Thyroid gland (tissue), 4 donors: ENCODE results near the gene ITGA1. TPM values are rescaled to one million over a fixed set of nuclear protein-coding genes. Genes with fewer than 3 reads are reported as not detected.

Experiments used
- DNase-seq, 2 donors: peaks; one replicate each; pipeline ENCODE4 v3.0.0-alpha.2; 2019
- H3K27ac ChIP-seq, 3 donors: fragments of 200-600 bp; sonication (generic); 1 replicate in 2 of 3; 2 replicates in 1 of 3; pipeline ENCODE4 v1.5.1; 2016 to 2019; ENCODE audit warnings: mild to moderate bottlenecking in 1 of 3, moderate library complexity in 1 of 3
- H3K27me3 ChIP-seq: fragments of 200-600 bp; sonication (generic); one replicate; pipeline ENCODE4 v1.5.1; 2019
- H3K36me3 ChIP-seq, 2 donors: fragments of 200-600 bp; sonication (generic); one replicate each; pipeline ENCODE4 v1.5.1; 2016 to 2019
- H3K4me1 ChIP-seq, 2 donors: fragments of 200-600 bp; sonication (generic); one replicate each; pipeline ENCODE4 v1.5.1; 2017 to 2019
- H3K4me3 ChIP-seq, 3 donors: fragments of 200-600 bp; sonication (generic); replicated peaks in 1 of 3; 1 replicate in 2 of 3; 2 replicates in 1 of 3; pipeline ENCODE4 v1.5.1; 2016; ENCODE audit warnings: mild to moderate bottlenecking in 1 of 3
- H3K9me3 ChIP-seq: fragments of 200-600 bp; sonication (generic); one replicate; pipeline ENCODE4 v1.5.1; 2017
- CTCF ChIP-seq, 6 experiments: fragments of 200-600 bp in 3 of 6; fragments of 450-650 bp in 3 of 6; sonication (generic) in 3 of 6; IDR thresholded peaks; one replicate each; pipeline ENCODE4 v1.5.1; 2016 to 2019; ENCODE audit warnings: antibody characterized with exemption in 6 of 6, mild to moderate bottlenecking in 2 of 6, inconsistent platforms in 1 of 6, moderate library complexity in 1 of 6
- POLR2A ChIP-seq, 2 donors: fragments of 450-650 bp; IDR thresholded peaks; one replicate each; pipeline ENCODE4 v1.6.1; 2017; ENCODE audit warnings: antibody characterized with exemption in 2 of 2, mild to moderate bottlenecking in 2 of 2, moderate library complexity in 1 of 2
- WGBS, 2 donors: methylation state at CpG; one replicate each; pipeline ENCODE4 v1.1.5; 2017; 5-methylcytosine and 5-hydroxymethylcytosine counted together
- intact Hi-C: fragments of 100-400 bp; cut with DNase I; formaldehyde crosslinking; loops from one replicate; pipeline ENCODE4 v1.15.1; 2023
- total RNA-seq, 4 donors: library from RNA; depleted of rRNA; stranded (reverse); fragments of >200 nt; gene quantifications; one replicate each; pipeline ENCODE4 v1.2.3, GENCODE V29; 2016

The ITGA1 gene
- total RNA-seq, 4 donors from 2014 or later, result 38.7 to 85.9 (median 52.6) TPM

- 89 to 93% methylated on average over 4 of the region's 4 CpGs for whole genome bisulfite sequencing, 2 donors
- H3K36me3 ChIP-seq, result peaks cover 0 to 6% of the 10 kb centered on the region in 2 donors
- no peaks in the 10 kb centered on the region for H3K27me3 ChIP-seq
- TF ChIP-seq CTCF (IDR thresholded peaks at IDR 0.05) (no peak), POLR2A (IDR thresholded peaks at IDR 0.05) (no peak)
- H3K4me1 ChIP-seq, result peaks cover 0 to 5% of the 10 kb centered on the region in 2 donors
- H3K9me3 ChIP-seq, result no peaks in the 10 kb centered on the region
- no peak for DNase-seq
- H3K27ac ChIP-seq, result no peak overlapping the region
- no peak overlapping the region for H3K4me3 ChIP-seq
- intact Hi-C loops, result no loop called here
These were observed 119.1 kb downstream of the ITGA1 start for GRCh38 chr5:52906845-52907244.

GRCh38 chr5:52909192-52909591, 121.5 kb downstream of the ITGA1 start:
- no peaks in the 10 kb centered on the region for H3K27me3 ChIP-seq
- intact Hi-C loops, result no loop called here
- no peak for DNase-seq
- peak overlapping the region in 2 of 3 donors; percentile 12 to 46 for H3K27ac ChIP-seq
- H3K9me3 ChIP-seq, result no peaks in the 10 kb centered on the region
- no peaks in the 10 kb centered on the region for H3K36me3 ChIP-seq
- H3K4me3 ChIP-seq, result no peak overlapping the region
- TF ChIP-seq POLR2A (IDR thresholded peaks at IDR 0.05) (no peak), CTCF (IDR thresholded peaks at IDR 0.05) (no peak)
- WGBS, 2 donors, result 54 to 65% methylated on average over 1 of the region's 1 CpG
- peaks cover 0 to 5% of the 10 kb centered on the region in 2 donors for H3K4me1 ChIP-seq

GRCh38 chr5:52910071-52910470, 122.4 kb downstream of the ITGA1 start:
- no peak for DNase-seq
- WGBS, 2 donors, result 68 to 77% methylated on average over 8 of the region's 8 CpGs
- intact Hi-C loops, result no loop called here
- no peak overlapping the region for H3K4me3 ChIP-seq
- H3K4me1 ChIP-seq, result peaks cover 0 to 5% of the 10 kb centered on the region in 2 donors
- TF ChIP-seq POLR2A (IDR thresholded peaks at IDR 0.05), result no peak
- TF ChIP-seq CTCF (IDR thresholded peaks at IDR 0.05), result no peak
- no peaks in the 10 kb centered on the region for H3K27me3 ChIP-seq
- no peaks in the 10 kb centered on the region for H3K36me3 ChIP-seq
- peak overlapping the region in 2 of 3 donors; percentile 12 to 46 for H3K27ac ChIP-seq
- no peaks in the 10 kb centered on the region for H3K9me3 ChIP-seq

GRCh38 chr5:52915176-52915875, 127.6 kb downstream of the ITGA1 start:
- TF ChIP-seq POLR2A (IDR thresholded peaks at IDR 0.05) (no peak), CTCF (IDR thresholded peaks at IDR 0.05) (peak; percentile 52 to 91 (median 76))
- Histone ChIP-seq H3K4me1 (no peaks in the 10 kb centered on the region), H3K27ac (peak overlapping the region in 1 of 3 donors; percentile 18), H3K9me3 (no peaks in the 10 kb centered on the region), H3K4me3 (no peak overlapping the region), H3K36me3 (no peaks in the 10 kb centered on the region), H3K27me3 (no peaks in the 10 kb centered on the region)
- peak; percentile 41 to 44 for DNase-seq
- intact Hi-C loops, result no loop called here
- WGBS, 2 donors, result 4% methylated on average over 4 of the region's 4 CpGs

- no peak for DNase-seq
- peaks cover 0 to 4% of the 10 kb centered on the region in 2 donors for H3K4me1 ChIP-seq
- intact Hi-C loops, result no loop called here
- no peak overlapping the region for H3K27ac ChIP-seq
- H3K27me3 ChIP-seq, result no peaks in the 10 kb centered on the region
- H3K4me3 ChIP-seq, result no peak overlapping the region
- TF ChIP-seq CTCF (IDR thresholded peaks at IDR 0.05) (no peak), POLR2A (IDR thresholded peaks at IDR 0.05) (no peak)
- H3K36me3 ChIP-seq, result peaks cover 0 to 8% of the 10 kb centered on the region in 2 donors
- H3K9me3 ChIP-seq, result no peaks in the 10 kb centered on the region
- WGBS, 2 donors, result 95 to 97% methylated on average over 2 of the region's 2 CpGs
These were observed 133.2 kb downstream of the ITGA1 start for GRCh38 chr5:52920929-52921328.
